GM18508 (cell line): Measurements from ENCODE around the gene MMP24OS.
"Not testable (repeated sequence)": the region's sequence is repeated elsewhere in the genome, so short reads cannot be mapped to it uniquely, and the experiment has no call there.

ENCODE experiments used
- ATAC-seq: cut with Tn5 transposase; IDR thresholded peaks from one replicate; pipeline ENCODE4 v1.9.1; 2021; ENCODE audit warnings: moderate number of reproducible peaks; ENCODE audit not compliant: insufficient read depth, unreplicated experiment

MMP24OS gene

DNA sequence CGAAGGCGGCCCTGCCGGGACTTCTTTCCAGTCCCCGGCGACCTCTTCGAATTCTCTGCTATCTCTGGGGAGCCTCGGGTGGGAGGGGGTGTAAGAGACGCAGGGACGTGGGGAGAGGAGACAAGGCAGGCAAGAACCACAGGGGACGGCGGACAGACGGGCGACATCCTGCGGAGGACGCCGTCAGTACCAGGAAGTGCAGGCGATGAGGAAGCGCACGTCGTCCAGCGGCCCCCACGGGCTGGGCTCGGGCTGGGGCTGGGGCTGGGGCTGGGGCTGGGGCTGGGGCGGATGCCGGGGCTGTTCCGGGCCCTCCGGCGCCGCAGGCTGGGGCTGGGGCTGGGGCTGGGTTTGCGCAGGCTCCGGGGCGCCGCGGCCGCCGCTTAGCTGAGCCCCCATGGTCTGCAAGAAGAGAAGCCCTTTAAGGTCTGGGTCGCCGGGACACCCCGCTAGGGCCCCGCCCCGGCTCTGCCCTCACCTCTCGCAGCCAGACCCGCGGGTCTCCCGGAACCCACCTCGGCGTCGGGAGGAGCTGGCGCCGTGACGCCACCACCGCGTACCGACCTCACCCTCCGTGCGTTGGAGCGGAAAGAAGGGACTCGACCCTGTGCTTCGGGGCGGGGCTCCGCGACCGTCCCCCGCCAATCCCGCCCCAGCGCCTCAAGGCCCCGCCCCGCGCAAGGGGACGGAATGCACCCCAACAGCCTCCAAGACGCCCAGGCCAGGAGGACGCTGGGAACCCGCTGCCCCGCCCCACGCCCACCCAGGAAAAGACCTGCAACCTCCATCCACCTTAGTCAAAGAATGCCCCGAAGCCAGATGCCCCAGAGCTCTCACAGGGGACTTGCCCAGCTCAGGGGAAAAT lies at the start of gene MMP24OS:
TSS of gene MMP24OS (minus strand) at position 592 of the 865 bp plus-strand sequence. CDS start at position 399, 193 bp downstream.
- ATAC-seq = peak; percentile 36

DNA sequence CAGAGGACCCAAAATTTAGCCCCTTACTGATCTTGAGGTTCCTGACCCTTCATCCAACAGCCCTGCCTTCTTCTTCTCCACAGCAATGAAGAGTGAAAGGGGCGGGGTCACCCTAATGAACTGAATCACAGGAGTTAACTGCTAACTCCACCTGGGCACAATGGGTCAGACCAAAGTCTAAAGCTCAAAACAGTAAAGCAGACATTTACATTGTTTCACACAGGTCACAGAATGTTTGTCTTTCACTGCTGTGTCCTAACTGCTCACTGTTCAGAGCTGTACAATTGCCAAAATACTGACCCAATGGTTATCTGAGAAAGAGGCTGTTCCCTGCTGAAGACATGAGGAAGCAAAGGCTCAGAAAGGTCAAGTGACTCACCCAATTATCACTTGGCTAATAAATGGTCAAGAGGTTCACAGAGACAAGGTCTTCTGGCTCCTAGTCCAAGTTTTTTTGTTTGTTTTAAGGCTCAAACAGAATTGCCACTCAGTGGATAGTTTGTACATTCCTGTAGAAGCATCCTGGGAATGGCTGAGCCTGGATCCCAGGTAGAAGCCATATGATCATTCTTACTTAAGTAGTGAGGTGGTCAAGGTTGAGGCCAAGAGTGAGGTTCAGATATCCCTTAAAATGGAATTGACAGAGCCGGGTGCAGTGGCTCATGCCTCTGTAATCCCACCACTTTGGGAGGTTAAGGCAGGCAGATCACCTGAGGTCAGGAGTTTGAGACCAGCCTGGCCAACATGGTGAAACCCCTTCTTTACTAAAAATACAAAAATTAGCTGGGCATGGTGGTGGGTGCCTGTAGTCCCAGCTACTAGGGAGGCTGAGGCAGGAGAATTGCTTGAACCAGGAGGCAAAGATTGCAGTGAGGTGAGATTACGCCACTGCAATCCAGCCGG lies 49.4 kb upstream of the MMP24OS start:
- no peak for ATAC-seq

DNA sequence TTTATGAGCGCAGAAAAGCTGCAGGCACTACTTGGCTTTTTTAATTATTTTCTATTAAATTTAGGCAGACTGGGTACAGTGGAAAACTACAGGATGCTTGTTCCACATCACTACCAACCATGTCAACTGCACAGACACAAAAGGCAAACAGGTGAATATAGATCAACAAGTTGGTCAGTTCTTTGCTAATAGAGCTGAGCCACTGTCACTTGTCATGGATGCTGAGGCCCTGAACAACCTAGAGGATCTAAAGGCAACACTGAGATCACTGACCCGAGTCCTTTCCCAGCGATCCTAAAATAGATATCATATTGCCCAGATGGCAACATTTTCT lies 48.8 kb upstream of the MMP24OS start:
- no peak for ATAC-seq

DNA sequence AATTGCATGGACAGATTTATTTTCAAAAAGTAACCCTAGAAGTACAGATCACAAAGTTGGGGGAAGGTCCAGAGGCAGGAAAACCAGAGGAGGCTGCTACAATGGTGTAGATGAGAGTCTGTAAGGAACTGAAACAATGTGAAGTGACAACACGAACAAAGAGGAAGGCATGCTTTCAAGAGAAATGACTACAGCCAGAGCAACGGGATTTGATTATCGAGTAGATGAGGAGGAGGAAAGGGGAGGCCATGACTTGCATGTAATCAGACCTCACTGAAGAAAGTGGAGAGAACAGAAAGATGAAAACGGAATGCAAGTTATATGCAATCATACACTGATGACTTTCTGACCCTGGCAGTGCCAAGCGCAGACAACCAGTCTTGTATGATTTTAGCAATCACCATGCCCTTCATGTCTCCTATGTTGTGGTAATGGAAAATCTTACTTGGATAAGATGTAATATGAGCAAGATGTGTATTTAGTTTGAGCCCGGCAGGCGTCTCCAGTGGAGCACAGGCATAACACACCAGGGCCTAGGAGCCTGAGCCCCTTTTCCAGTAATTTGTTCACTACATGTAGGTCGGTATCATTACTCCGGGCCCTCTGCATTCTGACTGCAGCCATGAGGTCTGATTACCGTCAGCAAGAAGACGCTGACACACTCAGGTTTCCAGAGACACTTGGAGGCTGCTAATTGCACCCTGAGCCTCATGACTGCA lies 48.3 kb upstream of the MMP24OS start:
- ATAC-seq = no peak

DNA sequence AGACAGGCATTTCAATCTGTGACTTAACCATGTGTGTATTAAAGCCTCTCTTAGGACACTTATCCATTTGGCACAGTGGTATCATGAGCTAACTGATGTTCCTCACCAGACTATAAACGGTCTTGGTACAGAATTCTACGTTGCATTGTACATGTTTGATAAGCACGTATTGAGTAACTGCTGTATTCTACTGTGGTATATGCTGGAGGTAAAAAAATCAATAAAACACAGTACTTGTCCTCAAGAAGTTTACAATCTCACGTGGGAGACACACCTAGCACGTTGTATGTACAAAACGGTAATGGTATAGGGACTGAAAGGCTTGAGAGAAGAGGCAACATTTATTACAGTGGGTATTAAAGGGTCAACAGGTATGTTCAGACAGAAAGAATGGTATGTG lies 47.5 kb upstream of the MMP24OS start:
- no peak for ATAC-seq

DNA sequence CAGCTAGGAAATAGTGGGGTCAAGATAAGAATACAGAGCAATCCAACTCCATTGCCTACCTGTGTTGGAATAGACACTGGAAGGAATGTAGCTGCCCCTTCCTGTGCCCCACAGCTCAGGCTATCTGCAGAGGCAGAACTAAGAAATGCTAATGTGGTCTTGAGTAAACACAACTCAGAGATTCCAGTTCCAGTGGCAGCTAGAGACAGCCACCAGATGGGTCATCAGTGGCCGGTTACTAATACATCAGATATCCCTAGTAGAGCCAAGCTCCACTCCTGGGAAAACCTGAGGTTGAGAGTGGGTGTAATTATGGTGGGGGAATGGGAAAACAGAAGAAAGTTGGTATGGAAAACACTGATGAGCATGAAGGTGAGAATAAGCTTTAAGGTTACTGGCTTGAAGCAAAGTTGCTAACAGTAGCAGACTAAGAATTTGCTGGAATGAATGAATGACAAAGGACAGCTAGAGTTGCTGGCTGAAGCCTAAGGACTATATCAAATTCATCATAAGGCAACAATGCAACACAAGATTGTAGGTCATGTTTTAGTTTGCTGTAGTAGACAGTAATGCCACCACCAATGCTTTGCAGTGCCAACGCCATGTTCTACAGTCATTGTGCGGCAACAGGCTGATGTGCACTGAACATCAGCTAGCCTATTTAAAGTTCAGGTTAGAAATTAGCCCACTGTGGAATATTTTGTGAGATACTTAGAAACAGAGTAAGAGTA lies 42.6 kb upstream of the MMP24OS start:
- ATAC-seq = no peak

DNA sequence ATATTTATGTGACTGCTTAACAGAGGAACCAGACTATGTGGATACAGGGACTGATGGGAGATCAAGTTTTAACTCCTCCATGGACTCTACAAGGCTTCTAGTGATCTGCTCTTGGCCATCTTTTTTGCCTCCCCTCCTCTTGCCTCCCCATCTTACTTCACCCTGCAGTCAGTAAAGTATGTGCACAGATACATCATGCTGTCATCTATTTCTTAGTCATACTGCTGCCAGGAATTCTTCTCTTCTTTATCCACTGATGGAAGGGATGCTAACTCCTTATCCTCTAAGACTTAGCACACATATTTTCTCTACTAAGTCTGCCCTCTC lies 41.9 kb upstream of the MMP24OS start:
- no peak for ATAC-seq

DNA sequence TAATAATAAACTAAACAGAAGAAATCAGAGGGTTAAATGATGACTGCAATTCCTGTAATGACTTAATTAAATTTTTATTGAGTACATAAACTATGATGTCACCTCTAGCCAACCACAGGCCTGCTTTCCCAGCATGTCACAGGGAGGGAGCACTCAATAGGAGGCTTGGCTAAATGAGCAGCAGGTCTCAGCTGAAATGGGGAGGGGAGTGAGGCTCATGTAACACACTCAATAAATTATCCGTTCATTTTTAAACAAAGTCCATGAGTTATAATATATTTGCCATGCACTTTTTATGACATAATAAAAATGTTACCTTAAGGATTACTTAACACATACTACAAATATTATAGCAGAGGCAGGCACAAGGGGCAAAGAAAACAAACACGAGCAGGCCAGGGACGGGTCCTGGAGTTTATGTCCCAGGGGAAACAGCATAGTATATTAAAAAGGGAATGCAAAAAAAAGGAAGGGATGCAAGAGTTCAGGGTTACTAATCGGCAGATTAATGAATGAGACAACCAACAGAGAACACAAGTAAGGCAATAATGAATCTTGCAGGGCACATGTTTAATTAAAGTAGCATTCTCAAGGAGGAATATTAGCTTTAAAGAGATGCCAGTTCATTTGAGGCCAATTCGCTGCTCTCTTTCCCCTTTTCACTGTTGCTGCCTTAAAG lies 41.4 kb upstream of the MMP24OS start:
- no peak for ATAC-seq

DNA sequence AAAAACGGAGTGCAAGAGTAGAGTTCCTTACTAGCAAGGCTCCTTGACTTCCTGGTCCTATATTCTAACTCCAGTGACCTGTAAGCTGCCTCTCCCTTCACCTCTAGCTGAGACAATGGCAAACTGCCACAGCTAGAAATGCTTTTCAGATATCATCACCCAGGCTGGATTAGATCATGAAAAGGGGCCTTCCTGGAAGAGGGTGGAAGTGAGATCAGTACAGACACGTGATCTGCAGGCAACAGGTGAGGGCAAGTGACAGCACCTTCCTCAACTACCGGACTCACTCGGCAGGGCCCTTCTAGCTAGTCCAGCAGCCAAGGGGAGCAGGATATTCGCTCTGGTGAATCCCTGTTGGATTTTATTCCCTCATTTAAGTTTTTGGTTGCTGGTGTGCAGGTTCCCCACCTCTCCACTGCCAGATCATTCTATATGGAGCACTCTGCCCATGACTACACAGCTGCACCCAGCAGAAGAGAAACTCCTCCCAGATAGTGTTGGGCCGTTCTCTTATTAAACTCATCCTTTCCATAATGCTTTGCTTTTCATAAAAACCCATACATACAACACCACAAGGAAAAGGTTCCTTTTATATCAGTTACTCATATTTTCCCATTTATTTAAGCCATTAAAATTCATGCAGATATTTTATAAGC lies 40.7 kb upstream of the MMP24OS start:
- no peak for ATAC-seq

DNA sequence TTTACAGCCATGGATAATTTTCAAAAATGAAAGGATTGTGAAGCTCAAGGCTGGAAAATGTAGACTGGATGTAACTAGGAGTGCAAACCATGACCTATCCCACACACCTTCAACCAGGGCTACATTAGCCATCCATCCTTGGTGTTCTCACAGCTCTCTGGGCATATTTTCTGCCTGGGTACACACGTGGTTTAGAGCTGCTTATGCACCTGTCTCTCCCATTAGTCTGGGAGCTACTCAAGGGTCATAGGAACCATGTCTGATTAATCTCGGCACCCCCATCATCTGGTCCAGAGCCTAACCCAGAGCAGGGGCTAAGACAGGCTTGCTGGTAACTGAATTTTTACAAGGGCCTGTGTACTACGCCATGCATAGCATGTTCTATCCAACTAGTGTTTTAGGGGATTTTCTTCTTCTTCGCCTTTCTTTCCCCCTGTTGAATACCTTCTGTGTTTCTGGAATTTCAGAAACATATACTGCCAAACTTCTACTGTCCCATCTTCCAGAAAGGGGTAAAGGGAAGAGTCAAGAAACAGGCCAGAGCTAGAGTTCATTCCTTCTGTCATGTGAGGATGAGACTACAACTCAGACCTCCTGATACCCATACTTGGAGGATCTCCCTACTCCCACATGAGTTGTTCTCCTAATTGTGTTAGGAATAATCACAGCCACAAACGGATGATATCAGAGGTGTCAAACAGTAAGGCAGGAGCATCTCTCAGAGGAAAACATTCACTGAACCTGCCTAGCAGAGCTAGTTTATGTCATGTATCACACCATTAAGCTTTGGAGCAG lies 39.7 kb upstream of the MMP24OS start:
- no peak for ATAC-seq

DNA sequence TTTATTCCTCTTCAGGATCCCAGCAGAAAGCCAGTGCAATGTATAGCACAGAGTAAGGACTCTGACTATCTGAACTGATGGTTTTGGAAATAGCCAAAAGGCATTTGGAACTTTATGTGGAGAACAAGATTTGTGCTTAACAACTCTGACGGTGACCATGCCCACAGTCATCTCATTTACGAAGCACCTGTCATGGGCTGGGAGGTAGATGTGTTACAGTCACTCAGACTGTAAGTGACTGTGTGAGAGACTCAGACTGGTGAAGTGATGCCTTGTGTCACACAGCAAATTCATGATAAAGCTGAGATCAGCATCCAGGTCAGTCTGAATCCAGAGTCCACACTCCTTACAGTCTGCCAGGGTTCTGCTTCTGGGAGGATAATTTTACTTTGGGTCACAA lies 38.2 kb upstream of the MMP24OS start:
- no peak for ATAC-seq

DNA sequence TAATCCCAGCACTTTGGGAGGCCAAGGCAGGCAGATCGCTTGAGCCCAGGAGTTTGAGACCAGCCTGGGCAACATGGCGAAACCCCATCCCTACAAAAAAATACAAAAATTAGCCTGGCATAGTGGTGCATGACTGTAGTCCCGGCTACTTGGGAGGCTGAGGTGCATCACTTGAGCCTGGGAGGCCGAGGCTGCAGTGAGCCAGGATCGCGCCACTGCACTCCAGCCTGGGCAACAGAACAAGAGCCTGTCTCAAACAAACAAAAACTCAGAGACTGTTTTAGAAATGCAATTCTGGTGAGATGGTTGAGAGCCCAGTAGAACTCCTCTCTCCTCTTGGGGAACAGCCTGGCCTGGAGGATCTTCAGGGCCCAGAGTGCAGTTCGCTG lies 37.7 kb upstream of the MMP24OS start:
- ATAC-seq = not testable (repeated sequence)

DNA sequence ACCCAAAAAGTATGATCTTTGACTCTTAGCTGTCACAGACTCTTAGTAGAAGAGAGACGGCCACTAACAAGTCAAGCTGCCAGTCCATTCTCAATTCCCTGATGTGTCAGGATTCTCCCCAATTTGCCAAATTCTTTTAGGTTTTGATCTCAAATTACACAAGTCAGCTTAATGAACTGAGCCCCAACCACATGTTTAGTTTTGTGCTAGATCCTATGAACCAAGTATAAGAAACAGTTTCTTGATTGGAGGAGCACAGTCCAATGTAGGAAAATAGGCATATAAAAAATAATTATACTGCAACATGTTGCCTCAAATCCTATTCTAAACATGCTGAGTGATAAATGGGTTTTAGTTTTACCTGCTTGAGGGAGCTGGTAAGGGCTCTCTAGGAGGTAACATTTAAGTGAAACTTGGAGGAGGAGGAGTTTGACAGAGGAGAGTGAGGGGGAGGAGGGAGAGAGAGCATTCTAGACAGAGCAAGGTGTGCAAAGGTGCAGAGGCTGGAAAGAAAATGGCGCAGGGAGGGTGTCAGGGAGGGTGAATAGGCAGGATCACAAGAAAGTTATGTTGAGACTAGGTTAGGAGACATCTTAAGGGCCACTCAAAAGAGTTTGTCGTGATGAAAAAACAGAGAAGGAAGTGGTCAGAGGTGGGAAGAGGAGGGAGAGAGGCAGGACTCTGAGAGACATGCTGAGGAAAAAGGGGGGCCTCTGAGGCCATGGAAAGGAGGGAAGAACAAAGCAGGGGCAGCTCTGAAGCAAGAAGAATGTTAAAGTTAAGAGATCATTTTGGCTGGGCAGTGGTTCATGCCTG lies 37.1 kb upstream of the MMP24OS start:
- ATAC-seq = no peak

DNA sequence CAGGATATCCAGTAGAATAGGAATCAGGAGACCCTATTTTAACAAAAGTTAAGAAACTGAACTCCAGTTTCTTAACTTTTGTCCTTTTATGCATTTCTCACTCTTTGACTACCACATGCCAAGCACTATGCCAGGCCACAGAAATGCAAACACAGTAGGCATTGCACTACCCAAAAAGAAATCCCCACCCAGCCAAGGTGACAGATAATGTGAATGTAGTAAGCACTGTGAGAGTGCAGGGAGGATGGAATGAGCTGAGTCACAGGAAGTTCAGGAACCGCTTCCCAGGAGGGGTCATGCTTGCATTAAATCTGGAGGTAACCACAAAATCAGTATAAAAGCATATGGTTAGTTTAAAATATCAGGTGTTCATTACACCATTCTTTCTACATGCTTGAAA lies 34.4 kb upstream of the MMP24OS start:
- ATAC-seq = no peak

DNA sequence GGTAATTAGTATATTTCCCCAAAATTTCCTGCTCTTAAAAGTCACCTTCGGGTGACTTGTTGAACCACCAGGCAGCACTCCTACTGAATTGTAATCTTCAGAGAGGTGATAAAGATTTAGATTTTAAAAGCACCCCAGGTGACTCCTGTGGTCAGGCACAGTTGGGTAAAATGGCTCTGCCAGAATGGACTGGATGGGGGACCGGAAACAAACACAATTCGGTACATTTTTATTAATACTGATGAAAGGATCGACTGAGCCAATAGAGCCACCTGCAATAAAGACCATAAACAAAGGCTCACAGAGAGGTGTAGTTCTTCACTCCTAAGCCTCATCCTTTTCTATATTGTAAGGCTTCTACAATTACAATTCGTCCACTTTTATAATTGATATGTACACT lies 33.9 kb upstream of the MMP24OS start:
- no peak for ATAC-seq

DNA sequence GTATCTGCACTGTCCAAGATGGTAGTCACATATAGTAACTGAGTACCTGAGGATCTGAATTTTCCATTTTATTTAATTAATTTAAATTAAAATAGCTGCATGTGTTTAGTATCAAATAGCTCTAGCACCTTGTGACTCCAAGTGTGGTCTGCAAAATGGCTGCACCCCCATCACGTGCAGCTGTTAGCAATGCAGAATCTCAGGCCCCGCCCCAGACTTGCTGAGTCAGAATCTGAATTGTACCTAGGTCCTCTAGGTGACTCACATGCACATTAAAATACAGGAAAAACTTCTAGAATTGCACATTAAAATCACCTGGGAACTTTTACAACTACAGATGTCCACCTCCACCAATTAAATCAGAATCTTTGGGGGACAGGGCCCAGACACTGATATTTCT lies 33.5 kb upstream of the MMP24OS start:
- no peak for ATAC-seq
